ENCODE data around the gene GSTO1. TPM values are rescaled to one million over a fixed set of nuclear protein-coding genes. Genes with fewer than 3 reads are reported as not detected.

The GSTO1 gene
- total RNA-seq, 2 experiments from 2014 or later = 128 to 161 TPM

Small RNA genes within 50 kb of the gene (microRNA-seq; reads per million reads assigned to microRNA genes)
- gene MIR4482 (not detected), gene MIR609 (not detected)

Other genes with a start within 250 kb of the GSTO1 start
- gene COL17A1, start 169.0 kb upstream of the GSTO1 start, total RNA-seq = not detected
- 10 to 100 TPM; 14.9 to 17.4 TPM for gene SFR1, start 132.7 kb upstream of the GSTO1 start, total RNA-seq
- not detected for gene CFAP43, start 22.5 kb upstream of the GSTO1 start, total RNA-seq
- gene GSTO2, start 14.3 kb downstream of the GSTO1 start, total RNA-seq = 1 to 10 TPM in 1 of 2 experiments, under 1 TPM in 1; 0.96 to 1.3 TPM
- 10 to 100 TPM; 21.6 to 21.9 TPM for gene ITPRIP, start 83.6 kb downstream of the GSTO1 start, total RNA-seq
- gene CFAP58, start 98.9 kb downstream of the GSTO1 start, total RNA-seq = under 1 TPM; 0.56 to 0.64 TPM